Hematopoietic multipotent progenitor cell treated with erythropoietin and hydrocortisone succinate and interleukin-3 and kit ligand, for 8 days (in vitro differentiated cells): ENCODE data around the gene SAXO1.

Experiments used
- DNase-seq: peaks from one replicate; pipeline ENCODE4 v3.0.0-alpha.2; 2015

The SAXO1 gene

GRCh38 chr9:18909140-18910018, 123.6 kb downstream of the SAXO1 start:
- no peak for DNase-seq

- DNase-seq, result no peak
These were observed 124.9 kb downstream of the SAXO1 start for GRCh38 chr9:18907927-18908625.

- DNase-seq, result no peak
These were observed 126.2 kb downstream of the SAXO1 start for GRCh38 chr9:18906656-18907395.

GRCh38 chr9:18905883-18906629, 127.0 kb downstream of the SAXO1 start:
- no peak for DNase-seq

GRCh38 chr9:18905028-18905882, 127.8 kb downstream of the SAXO1 start:
- no peak for DNase-seq

- no peak for DNase-seq
These were observed 129.6 kb downstream of the SAXO1 start for GRCh38 chr9:18903450-18903849.

GRCh38 chr9:18896531-18897179, 136.4 kb downstream of the SAXO1 start:
- no peak for DNase-seq

- DNase-seq, result no peak
These were observed 137.0 kb downstream of the SAXO1 start for GRCh38 chr9:18896004-18896403.

- DNase-seq, result no peak
These were observed 139.5 kb downstream of the SAXO1 start for GRCh38 chr9:18893491-18893890.

GRCh38 chr9:18893046-18893445, 140.0 kb downstream of the SAXO1 start:
- DNase-seq, result no peak

GRCh38 chr9:18891946-18892670, 140.9 kb downstream of the SAXO1 start:
- DNase-seq, result no peak

GRCh38 chr9:18890372-18890771, 142.6 kb downstream of the SAXO1 start:
- DNase-seq, result no peak

GRCh38 chr9:18889550-18889949, 143.5 kb downstream of the SAXO1 start:
- no peak for DNase-seq

- DNase-seq, result no peak
These were observed 144.7 kb downstream of the SAXO1 start for GRCh38 chr9:18888290-18888689.

GRCh38 chr9:18887546-18887945, 145.5 kb downstream of the SAXO1 start:
- DNase-seq, result no peak

GRCh38 chr9:18881758-18882157, 151.3 kb downstream of the SAXO1 start:
- DNase-seq, result no peak

GRCh38 chr9:18877984-18878383, 155.0 kb downstream of the SAXO1 start:
- no peak for DNase-seq
